Islet of Langerhans (tissue), 1 donor: ENCODE results near the gene IL34.
A peak's percentile ranks its signal among the peaks of the same experiment; 100 is the strongest.

Experiments
- FAIRE-seq: peaks from one replicate; lab custom pipeline; 2011; peaks lifted over from hg19 to GRCh38; lab: Jason Lieb, UNC

Gene IL34

DNA sequence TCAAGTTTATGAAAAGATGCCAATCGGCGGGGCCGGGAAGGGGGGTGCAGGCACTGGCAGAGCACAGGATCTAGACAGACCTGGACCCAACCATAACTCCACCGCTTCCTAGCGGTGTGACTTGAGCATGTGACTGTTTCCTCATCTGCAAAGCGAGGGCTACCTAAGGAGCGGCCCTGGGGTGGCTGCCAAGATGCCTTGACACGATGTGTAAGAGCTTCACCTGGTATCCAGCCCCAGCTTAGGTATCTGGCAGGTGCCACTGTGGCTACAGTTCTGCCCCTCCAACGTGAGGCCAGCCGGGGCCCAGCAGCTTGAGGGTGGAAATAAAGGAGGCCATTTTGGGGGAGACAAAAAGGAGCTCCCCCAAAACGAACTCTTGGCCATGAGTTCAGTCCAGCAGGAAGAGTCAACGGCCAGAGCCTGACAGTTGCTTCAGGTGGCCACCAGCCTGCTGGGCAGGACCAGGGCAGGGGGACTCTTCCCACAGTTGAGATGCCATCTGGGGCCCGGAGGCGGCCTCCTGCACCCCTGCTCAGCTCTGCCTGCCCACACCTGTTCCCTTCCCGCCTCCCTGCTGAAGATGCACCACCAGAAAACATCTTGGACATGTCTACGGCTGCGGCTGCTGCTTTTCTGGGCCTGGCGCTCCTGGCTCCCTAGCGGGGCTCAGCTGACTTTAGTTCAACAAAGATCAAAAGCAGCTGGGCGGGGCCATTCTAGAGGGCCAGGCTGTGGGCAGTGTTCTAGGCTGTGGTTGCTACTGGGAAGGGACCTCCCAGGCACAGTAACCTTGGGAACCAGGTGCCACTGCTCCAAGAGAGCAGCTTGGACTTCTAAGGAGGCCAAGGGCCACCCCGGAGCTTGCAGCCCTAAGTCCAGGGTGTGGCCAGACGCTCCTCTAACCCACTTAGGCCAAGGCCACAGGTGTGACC, 42.9 kb downstream of the IL34 start:
- no peak for FAIRE-seq

DNA sequence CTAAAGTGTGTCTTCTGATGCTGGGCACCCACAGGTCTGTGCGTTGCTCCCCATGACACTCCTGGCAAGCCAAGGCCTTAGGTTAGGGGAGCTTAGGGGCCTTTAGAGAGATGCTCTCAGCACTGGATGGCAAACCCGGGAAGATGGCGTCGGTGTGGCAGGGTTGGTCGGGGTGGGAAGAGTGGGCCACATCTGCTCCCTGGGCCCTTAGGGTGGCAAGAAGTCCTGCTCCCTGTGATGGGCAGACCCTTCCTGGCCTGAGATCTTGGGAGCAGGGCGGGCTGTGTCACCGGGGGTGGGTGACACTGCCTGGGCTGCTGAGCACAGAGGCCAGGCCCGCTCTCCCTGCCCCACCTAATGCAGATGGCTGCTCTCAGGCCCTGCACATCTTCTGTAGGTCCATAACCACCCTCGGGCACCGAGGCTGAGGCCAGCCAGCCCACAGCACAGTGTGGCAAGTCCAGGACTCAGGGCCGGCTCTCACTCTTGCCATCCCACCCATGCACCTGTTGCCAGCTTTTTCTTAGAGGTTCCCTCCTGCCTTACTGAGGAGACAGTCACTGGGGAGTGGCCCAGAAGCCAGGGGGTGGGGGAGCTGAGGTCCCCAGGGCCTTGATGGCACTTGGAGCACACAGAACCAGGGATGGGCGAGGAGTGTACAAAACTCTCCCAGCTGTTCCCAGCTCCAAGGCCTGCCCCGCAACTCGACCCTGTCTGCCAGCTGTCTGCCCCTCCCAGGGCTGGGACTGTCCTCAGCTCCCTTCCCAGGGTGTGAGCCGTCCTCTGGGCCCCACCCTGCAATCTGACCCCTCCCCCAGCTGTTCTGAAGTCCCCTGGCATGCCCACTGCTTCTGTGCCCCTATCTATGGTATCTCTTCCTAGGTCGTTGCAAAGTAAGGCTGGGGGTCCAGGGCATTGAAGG, 43.9 kb downstream of the IL34 start:
- no peak for FAIRE-seq

DNA sequence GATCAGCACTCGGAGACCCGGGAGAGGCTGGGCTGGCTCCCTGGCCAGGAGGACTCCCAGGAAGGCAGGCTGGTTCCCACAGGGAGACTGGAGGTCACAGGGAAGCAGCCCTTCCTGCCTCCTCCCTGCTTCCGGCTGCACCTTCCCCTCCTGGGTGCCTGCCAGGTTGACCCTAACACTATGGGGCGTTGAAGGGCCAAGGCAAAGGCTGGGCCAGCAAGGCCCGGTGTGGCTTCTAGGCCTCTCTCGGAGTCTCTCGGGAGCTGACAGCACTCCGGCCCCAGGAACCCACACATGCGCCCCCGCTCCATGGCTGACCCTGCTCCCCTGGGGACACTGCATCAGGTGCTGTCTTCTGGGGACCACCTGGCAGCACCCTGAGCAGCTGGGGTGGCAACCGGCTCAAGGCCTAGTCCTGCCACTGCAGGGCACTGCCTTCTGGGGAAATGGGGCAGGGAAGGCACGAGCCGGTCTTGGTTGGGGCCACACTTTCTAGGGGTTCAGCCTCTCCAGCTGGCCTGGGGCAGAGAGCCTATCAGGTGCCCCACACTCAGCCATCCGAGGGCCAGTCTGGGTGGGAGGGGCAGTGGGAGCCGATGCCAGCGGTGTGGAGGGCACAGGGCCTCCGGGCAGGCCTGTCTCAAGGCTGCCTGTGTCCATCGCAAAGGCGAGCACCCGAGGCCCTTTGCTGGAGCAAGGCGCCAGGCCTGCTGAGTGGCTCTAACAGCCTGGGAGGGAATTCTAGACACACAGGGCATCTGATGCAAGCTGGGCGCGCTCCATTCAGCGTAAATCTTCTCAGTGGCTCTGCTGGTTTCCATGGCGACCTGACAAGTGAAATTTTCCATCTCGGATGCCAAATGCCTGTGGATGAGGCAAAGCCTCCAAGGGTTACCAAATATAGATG, 45.1 kb downstream of the IL34 start:
- FAIRE-seq, result no peak

DNA sequence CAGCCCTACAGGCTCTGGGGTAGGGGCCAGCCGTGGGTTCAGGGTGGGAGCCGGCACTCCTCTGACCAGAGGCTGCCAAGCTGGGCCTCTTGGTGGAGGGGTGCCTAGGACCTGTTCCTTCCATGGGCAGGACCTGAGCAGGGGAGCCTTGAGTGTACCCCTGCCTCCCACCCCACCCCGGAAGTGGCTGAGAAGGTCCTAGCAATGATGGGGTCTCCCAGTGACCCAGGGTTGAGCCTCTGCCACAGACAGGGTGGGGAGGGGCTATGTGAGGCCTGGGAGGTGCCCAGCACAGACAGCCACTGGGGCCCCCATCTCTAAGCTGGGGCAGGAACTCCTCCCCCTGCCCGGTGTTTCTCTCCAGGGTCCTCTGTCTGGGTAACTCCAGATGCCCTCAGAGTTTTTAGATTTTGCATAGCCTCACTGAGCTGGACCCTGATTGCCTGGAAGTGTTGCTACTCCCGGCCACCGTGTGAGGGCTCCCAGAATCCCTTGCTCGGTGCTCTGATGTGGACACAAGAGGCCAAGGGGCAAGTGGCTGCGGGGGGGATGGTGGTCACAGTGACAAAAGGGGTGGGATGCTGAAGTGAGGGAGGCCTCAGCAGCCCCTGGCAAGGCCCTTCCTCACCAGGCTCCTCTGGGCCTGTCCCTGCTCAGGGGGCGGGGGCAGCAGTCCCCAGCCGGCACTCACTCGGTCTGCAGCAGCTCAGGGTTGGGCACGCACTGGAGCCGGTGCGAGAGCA, 45.9 kb downstream of the IL34 start:
- no peak for FAIRE-seq

DNA sequence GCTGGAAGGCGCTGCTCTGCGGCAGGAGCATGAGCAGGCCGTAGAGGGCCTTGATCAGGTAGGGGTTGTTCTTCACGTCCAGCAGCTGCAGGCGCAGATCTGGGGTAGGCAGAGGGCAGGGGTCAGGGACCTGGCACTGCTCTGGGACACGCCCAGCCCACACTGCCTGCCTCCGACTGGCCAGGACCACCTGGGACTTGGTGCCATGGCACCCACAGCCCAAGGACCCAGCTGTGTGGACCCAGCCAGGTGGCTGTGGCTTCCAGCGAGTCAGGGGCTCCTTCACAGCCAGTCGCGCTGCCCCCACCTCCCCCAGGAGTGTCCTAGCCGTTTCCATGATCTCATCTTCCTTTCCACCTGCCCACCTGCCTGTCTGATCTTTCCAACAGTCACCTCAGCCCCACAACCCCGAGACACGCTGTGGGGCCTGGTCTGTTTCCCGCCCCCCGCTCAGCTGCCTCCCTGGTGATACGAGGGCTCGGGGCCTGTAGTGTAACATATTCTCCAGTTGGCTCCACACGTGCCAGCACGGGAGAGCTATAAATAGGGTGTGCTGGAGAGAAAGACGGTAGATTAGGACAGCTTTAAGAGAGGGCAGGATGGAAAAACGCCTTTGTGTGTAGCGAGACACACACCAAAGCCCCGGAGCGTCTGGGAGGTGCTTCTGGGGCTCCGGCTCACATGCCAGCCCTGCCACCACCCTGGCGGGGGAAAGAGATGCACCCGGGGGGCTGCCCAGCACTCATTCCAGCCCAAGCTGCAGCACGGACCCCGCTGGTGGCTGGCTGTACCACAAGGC, 46.7 kb downstream of the IL34 start:
- FAIRE-seq, result no peak

DNA sequence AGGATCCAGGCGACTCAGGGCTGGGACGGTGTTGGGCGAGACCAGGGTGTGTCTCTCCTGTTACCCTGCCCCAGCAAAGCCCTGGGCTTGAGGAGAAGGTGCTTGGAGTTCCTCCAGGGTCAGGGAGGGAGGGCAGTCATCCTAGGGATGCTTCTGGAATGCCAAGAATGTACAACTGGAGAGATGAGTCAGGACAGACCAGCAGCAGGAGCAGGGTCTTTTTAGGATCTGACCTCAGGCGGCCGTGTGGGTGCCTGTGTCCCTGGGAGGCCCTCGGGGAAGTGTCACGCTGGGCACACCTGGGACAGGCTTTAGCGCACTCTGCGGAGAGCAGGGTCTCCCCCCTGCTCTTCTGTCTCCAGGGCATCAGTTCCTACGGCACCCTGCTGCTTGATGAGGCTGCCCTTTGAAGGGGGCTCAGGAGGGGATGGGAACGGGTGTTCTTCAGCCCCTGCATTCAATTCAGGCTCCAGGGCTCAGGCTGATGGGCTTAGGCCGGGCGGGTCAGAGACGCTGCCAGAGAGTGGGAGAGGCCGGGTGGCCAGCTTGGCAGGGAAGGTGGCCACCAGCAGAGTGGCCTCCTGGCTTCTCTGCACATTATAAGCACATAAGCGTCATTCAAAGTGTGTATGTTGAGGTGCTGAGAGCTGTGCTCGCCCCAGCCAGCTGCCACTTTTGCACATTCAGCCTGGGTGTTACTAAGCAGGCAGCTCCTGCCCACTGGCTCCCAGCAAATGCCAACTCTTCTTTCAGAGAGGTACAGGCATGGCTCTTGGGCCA, 47.9 kb downstream of the IL34 start:
- FAIRE-seq, result no peak

DNA sequence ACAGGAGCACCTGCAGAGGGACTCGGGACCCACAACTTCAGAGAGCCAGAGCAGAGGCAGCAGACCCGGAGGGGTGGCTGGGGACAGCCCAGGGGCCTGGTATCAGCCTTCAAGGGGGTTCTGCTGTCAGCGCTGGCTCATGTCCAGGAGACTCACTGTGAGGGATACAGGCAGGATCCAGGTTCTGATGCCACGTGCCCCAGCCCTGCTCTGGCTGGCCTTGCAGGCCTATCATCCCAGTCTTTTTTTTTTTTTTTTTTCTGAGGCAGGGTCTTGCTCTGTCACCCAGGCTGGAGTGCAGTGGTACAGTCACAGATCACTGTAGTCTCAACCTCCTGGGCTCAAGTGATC, 48.5 kb downstream of the IL34 start:
- FAIRE-seq, result no peak

DNA sequence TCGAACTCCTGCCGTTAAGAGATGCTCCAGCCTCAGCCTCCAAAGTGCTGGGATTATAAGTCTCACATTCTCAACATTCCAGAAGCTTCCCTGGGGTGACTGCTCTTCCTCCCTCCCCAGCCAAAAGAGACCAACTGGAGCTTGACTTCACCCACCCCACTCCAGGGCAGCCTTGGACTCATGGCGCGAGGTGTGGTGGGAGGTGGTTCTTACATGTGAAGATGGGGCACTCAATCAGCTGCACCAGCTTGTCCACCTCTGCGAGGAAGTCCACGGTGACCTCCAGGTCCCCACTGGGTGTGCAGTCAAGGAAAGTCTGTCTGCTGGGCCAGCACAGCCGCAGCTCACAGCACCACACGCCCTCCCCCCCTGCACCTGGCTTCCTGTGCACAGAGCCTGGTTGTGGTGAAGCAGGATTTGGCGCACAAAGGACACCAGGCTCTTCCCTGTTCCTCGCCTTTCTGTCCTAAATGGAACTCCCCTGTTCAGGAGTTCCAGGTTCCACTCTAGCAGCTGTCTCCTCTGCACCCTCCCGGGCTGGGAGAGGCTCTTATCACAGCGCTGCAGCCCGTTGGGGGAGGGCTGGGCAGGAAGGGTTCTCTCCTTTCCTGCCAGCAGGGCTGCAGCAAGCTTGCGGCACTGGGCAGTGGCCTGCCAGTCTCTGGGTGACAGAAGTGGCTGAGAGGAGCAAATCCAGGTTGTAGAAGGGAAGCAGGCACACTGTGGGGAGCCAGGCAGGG, 49.1 kb downstream of the IL34 start:
- no peak for FAIRE-seq

DNA sequence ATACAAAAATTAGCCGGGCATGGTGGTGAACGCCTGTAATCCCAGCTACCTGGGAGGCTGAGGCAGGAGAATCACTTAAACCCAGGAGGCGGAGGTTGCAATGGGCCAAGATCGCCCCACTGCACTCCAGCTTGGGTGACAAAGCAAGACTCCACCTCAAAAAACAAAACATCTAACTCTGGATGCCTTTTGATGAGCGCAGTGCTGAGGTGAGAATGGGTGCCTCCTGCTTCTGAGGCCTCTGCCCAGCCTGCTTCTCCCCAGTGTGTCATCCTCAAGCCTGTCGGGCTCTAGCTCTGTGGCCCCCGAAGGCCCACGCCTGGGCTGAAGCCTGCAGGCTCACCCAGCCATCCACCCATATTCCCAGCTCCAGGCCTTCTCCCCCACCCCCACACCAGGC, 50.0 kb downstream of the IL34 start:
- no peak for FAIRE-seq

DNA sequence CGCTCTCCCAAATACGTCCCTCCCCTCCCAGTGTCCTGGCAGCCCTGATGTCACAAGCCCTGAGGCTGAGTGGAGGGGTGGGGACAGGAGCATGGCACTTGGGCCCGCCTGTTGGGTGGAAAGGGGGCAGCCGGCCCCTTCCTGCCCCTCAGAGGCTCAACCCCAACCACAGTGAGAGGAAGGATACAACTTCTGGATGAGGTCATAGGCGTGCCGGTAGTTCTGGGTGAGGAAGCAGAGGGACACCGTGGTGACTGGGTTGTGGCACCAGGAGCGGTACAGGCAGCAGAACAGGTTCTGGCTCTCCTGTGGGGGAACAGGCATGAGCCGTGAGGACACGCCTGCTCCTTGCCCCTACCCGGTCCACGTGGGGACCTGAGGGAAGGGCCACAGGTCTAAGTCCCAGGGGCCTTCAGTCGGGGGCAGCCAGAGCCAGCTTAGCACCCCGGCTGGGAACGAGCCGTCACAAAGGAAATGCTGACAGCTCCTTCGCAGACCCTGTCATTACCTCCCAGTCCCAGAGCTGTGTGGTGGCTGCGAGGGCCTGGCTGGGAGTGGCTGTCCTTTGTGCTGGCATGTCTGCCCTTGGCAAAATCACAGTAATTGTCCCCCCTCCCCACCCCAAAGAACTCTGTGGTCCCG, 50.7 kb downstream of the IL34 start:
- no peak for FAIRE-seq

DNA sequence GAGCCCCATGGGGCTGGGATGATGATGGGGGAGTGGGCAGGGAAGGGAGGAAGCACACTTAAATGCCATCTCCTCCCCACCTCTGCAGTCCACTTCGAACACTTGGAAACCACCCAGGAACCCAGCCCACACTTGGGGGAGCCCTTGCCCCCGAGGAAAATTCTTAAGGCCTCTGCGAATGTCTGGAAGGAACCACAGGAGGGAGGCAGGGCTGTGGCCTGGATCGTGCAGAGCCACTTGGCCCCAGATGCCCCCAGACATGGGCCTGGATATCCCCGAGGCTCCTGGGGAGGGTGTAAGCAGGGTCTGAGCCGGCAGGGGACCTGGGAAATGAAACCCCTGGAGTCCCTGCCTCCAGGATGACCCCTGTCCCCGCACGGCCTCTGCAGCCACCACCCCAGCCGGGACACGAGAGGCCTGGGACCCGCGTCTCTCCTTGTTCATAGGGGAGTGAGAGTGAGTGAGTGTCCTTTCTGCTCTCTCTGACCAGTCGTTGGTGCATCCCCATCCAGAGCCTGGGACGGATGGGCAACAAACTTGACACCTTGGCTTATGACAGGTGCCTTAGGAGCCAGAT, 51.3 kb downstream of the IL34 start:
- FAIRE-seq, result no peak

DNA sequence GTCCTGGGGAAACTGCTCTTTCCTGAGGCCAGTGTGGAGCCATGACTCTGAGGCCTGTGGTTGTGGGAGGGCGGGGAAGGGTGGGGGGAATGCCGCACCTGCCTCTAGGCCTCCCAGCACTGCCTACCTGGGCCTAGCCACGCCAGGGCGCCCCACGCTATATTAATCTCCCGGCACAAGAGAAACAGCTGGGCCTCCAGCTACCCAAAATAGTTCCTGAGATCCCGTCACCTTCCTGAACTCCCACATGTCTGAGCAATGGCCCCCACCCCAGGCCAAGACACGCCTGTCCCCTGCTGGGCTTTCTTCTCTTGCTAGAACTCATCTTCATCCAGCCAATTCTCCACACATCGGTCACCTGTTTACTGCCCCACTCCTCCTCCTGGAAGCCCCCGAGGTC, 52.5 kb downstream of the IL34 start:
- no peak for FAIRE-seq

DNA sequence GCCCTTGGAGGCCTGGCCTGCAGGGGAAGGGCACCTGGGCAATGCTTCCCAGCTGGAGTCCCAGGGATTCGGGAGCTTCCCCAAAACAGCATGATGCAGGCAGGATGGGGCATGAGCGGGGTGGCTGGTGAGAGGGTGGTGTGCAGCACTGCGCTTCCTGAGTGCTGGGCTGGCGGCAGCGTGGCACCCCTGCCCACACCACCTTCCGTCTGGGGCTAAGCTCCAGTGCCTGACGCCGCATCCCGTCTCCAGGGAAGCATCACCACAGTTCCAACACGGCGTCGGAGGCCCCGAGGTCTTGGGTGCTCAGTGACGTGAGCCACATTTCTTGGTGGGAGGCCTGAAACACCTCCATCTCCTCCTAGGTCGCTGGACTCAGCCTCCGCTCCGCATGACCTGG, 53.3 kb downstream of the IL34 start:
- FAIRE-seq, result no peak

DNA sequence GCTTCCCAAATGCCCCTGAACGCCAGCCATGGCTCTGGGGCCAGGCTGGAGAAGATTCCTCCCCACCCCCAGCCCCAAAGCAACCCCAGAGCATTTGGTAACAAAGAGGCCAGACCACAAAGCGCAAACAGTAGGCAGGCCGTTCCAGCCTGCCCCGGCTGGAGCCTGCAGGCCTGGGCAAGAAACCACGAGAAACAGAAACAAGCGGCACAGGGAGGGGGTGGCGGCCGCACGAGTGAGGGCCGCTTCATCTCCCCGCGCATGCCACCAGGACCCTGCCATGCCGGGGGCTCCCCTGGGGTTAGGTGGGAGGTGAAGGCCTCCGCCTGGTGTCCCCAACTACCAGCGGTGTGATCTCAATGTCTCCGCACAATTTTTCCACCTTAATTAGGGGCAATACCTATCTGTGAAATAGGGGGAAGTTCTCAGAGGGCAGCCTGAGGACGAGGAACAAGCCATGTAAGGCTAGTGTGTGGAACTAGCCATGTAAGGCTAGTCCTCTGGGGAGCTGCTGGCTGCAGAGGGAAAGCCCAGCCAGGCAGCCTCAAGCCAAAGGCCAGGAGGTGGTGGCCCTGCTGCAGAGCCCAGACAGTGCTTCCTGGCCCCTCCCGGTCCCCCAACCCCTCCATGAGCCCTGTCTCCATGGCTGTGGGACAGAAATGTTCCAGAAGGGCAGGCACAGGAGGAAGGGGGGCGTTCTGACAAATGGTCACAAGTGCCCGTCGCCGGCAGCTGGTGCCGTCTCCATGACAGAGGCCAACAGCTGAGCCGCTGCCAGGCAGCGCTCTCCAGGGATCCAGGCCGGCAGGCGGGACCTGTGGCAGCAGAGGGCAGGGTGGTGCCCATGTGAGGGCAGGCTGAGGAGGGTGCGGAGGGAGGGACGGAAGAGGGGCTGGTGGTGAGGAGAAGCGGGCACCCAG, 54.0 kb downstream of the IL34 start:
- FAIRE-seq, result peak; percentile 61

DNA sequence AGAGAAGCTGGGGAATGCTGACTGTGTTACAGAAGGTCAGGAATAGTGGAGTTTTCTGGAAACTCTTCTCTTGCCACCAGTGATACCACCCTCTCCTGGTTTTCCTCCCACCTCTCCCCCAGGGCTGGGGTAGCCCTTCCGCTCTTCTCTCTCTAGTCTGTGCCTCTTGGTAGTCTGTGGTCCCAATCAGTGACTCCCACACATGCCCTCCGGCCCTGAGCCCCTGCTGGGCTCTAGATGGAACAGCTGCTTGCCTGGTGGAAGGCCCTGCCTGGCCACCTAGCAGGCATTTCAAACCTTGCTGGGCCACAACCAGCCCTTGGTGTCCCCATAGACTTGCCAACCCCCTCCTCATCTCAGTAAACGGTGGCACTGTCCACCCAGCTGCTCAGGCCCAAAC, 54.7 kb downstream of the IL34 start:
- no peak for FAIRE-seq

DNA sequence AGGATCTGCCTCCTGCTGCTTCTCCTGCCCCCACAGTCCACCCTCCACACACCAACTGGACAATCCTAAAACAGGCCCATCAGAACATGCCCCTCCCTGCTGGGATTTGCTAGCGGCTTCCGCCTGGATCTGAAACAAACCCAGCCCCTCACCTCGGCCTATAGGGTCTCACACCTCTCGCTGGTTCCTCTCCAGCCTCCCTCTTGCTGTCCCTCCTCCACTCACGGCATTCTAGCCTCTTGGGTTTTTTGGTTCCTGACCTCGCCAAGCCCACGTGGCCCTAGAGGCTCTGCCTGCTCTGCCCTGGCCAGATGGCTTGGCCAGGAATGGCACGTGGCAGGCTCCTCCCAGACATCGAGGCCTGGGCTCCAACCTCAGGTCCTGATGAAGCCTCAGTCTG, 55.2 kb downstream of the IL34 start:
- FAIRE-seq, result no peak

DNA sequence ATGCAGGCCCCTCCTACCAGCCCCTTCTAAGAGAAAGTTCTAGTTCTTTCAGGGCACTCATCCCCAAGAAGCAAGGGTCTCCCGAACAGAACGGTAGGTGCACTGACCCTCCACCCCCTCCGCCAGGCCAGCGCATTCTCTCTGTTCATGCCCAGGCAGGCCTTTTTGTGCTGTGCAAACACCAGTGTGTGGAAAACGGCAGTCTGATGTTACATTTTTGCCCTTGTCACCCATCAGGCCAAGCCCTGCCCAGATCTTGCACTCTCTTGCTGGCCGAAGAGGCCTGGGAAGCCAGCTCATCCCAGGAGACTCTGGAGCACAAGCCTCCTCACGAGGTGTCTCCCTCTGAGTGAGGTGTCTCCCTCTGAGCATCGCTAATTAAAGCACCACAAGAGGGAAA, 55.6 kb downstream of the IL34 start:
- no peak for FAIRE-seq
